Esophagus squamous epithelium (tissue), 5 donors: ENCODE results near the gene RRP1. TPM values are rescaled to one million over a fixed set of nuclear protein-coding genes. Genes with fewer than 3 reads are reported as not detected.

Source experiments
- DNase-seq: peaks from one replicate; lab custom pipeline; 2025; lab: John Stamatoyannopoulos, UW
- H3K27ac ChIP-seq, 4 donors: fragments of 200-600 bp; sonication (generic); one replicate each; pipeline ENCODE4 v1.5.1; 2016 to 2019; ENCODE audit warnings: mild to moderate bottlenecking in 1 of 4
- H3K27me3 ChIP-seq, 4 donors: fragments of 200-600 bp; sonication (generic); 1 replicate in 3 of 4; 2 replicates in 1 of 4; pipeline versions ENCODE4 v1.5.1 to v1.6.0; 2017 to 2021; ENCODE audit warnings: antibody characterized with exemption in 1 of 4
- H3K36me3 ChIP-seq, 3 donors: fragments of 200-600 bp; sonication (generic); one replicate each; pipeline ENCODE4 v1.5.1; 2016 to 2019
- H3K4me1 ChIP-seq, 3 donors: fragments of 200-600 bp; sonication (generic); one replicate each; pipeline ENCODE4 v1.5.1; 2017 to 2019
- H3K4me3 ChIP-seq, 4 donors: fragments of 200-600 bp; sonication (generic); 1 replicate in 3 of 4; 2 replicates in 1 of 4; pipeline ENCODE4 v1.5.1; 2016 to 2019; ENCODE audit warnings: mild to moderate bottlenecking in 2 of 4, moderate library complexity in 1 of 4
- H3K9me3 ChIP-seq, 3 donors: fragments of 200-600 bp; sonication (generic); one replicate each; pipeline ENCODE4 v1.5.1; 2016 to 2019
- CTCF ChIP-seq, 6 experiments: fragments of 450-650 bp in 4 of 6; fragments of 200-600 bp in 2 of 6; sonication (generic) in 2 of 6; IDR thresholded peaks; one replicate each; pipeline ENCODE4 v1.5.1; 2016 to 2019; ENCODE audit warnings: antibody characterized with exemption in 6 of 6, mild to moderate bottlenecking in 4 of 6, moderate library complexity in 4 of 6
- POLR2A ChIP-seq, 4 donors: fragments of 450-650 bp; IDR thresholded peaks; one replicate each; pipeline ENCODE4 v1.6.1; 2017; ENCODE audit warnings: antibody characterized with exemption in 4 of 4, mild to moderate bottlenecking in 4 of 4, moderate library complexity in 3 of 4
- WGBS, 2 donors: methylation state at CpG; one replicate each; pipeline ENCODE4 v1.1.5; 2018; 5-methylcytosine and 5-hydroxymethylcytosine counted together
- intact Hi-C: fragments of 100-400 bp; cut with DNase I; formaldehyde crosslinking; loops from one replicate; pipeline ENCODE4 v1.15.0; 2022
- total RNA-seq, 4 donors: library from RNA; depleted of rRNA; stranded (reverse); fragments of >200 nt; gene quantifications; one replicate each; pipeline ENCODE4 v1.1.0, GENCODE V29; 2016
- donor health status: DM: yes; HTN: yes; CAD: no.

Gene RRP1
- total RNA-seq, 4 donors from 2014 or later = 22.5 to 37.2 (median 30.4) TPM

GRCh38 chr21:43800566-43800965 lies 11.2 kb downstream of the RRP1 start:
- Histone ChIP-seq H3K4me3 (no peak overlapping the region), H3K27ac (no peak overlapping the region), H3K36me3 (peaks cover 45 to 96% (median 71%) of the 10 kb centered on the region in 3 donors), H3K4me1 (no peaks in the 10 kb centered on the region), H3K27me3 (no peaks in the 10 kb centered on the region), H3K9me3 (no peaks in the 10 kb centered on the region)
- intact Hi-C loops = no loop called here
- no peak for DNase-seq
- TF ChIP-seq POLR2A (IDR thresholded peaks at IDR 0.05) (no peak), CTCF (IDR thresholded peaks at IDR 0.05) (no peak)
- WGBS, 2 donors = 80 to 98% methylated on average over 3 to 7 of the region's 14 CpGs

- 93 to 96% methylated on average over 22 to 33 of the region's 42 CpGs for WGBS, 2 donors
- H3K27me3 ChIP-seq = no peaks in the 10 kb centered on the region
- TF ChIP-seq CTCF (IDR thresholded peaks at IDR 0.05) (no peak), POLR2A (IDR thresholded peaks at IDR 0.05) (no peak)
- H3K9me3 ChIP-seq = no peaks in the 10 kb centered on the region
- no peak overlapping the region for H3K4me3 ChIP-seq
- intact Hi-C loops = no loop called here
- no peak overlapping the region for H3K27ac ChIP-seq
- DNase-seq = no peak
- H3K36me3 ChIP-seq = peaks cover 45 to 96% (median 66%) of the 10 kb centered on the region in 3 donors
- H3K4me1 ChIP-seq = no peaks in the 10 kb centered on the region
Observed at GRCh38 chr21:43801006-43801783, 11.8 kb downstream of the RRP1 start.

GRCh38 chr21:43802713-43803313 lies 13.4 kb downstream of the RRP1 start:
- no peaks in the 10 kb centered on the region for H3K9me3 ChIP-seq
- H3K4me3 ChIP-seq = no peak overlapping the region
- H3K27ac ChIP-seq = no peak overlapping the region
- no peaks in the 10 kb centered on the region for H3K4me1 ChIP-seq
- no peaks in the 10 kb centered on the region for H3K27me3 ChIP-seq
- TF ChIP-seq CTCF (IDR thresholded peaks at IDR 0.05) = no peak
- TF ChIP-seq POLR2A (IDR thresholded peaks at IDR 0.05) = no peak
- no peak for DNase-seq
- intact Hi-C loops = no loop called here
- H3K36me3 ChIP-seq = peaks cover 34 to 84% (median 51%) of the 10 kb centered on the region in 3 donors
- 69 to 82% methylated on average over 4 to 9 of the region's 14 CpGs for WGBS, 2 donors

GRCh38 chr21:43803558-43804300 lies 14.4 kb downstream of the RRP1 start:
- DNase-seq = no peak
- intact Hi-C loops = no loop called here

More at GRCh38 chr21:43803558-43804300, 14.4 kb downstream of the RRP1 start:
- no peak overlapping the region for H3K4me3 ChIP-seq
- no peaks in the 10 kb centered on the region for H3K9me3 ChIP-seq
- no peaks in the 10 kb centered on the region for H3K27me3 ChIP-seq
- H3K36me3 ChIP-seq = peaks cover 25 to 75% (median 42%) of the 10 kb centered on the region in 3 donors
- no peak overlapping the region for H3K27ac ChIP-seq
- 81 to 83% methylated on average over 9 to 21 of the region's 33 CpGs for WGBS, 2 donors
- TF ChIP-seq POLR2A (IDR thresholded peaks at IDR 0.05) (no peak), CTCF (IDR thresholded peaks at IDR 0.05) (no peak)
- H3K4me1 ChIP-seq = peaks cover 0 to 5% (median under 1%) of the 10 kb centered on the region in 3 donors
